HEK293 (cell line): ENCODE data around the gene RHPN2.

Experiments used
- BCL11B ChIP-seq: fragments of 450-650 bp; formaldehyde crosslinking; IDR thresholded peaks from 2 replicates; pipeline ENCODE4 v1.5.1; 2016; ENCODE audit warnings: low read depth, missing biosample characterization, missing genetic modification characterization
- GLI4 ChIP-seq: fragments of 450-650 bp; formaldehyde crosslinking; IDR thresholded peaks from 2 replicates; pipeline ENCODE4 v1.5.1; 2016; ENCODE audit warnings: missing biosample characterization, missing genetic modification characterization
- HOXC10 ChIP-seq: sonication (generic); formaldehyde crosslinking; IDR thresholded peaks from 2 replicates; pipeline ENCODE4 v1.8.1; 2023; ENCODE audit warnings: mild to moderate bottlenecking, missing genetic modification reagents
- KLF10 ChIP-seq: fragments of 450-650 bp; IDR thresholded peaks from 2 replicates; pipeline ENCODE4 v1.5.1; 2018; ENCODE audit warnings: missing biosample characterization, mild to moderate bottlenecking, missing genetic modification characterization
- KLF16 ChIP-seq: fragments of 450-650 bp; formaldehyde crosslinking; IDR thresholded peaks from 2 replicates; pipeline ENCODE4 v1.5.1; 2017; ENCODE audit warnings: missing biosample characterization, missing genetic modification characterization
- MEIS1 ChIP-seq: sonication (generic); formaldehyde crosslinking; IDR thresholded peaks from 2 replicates; pipeline ENCODE4 v1.8.1; 2022; ENCODE audit warnings: missing genetic modification reagents, mild to moderate bottlenecking, borderline replicate concordance
- ZBTB20 ChIP-seq: fragments of 450-650 bp; formaldehyde crosslinking; IDR thresholded peaks from 2 replicates; pipeline ENCODE4 v1.5.1; 2016; ENCODE audit warnings: missing biosample characterization, missing genetic modification characterization
- ZEB2 ChIP-seq: fragments of 450-650 bp; formaldehyde crosslinking; IDR thresholded peaks from 2 replicates; pipeline ENCODE4 v1.5.1; 2016; ENCODE audit warnings: missing biosample characterization, missing genetic modification characterization
- ZNF10 ChIP-seq: fragments of 450-650 bp; formaldehyde crosslinking; IDR thresholded peaks from 2 replicates; pipeline ENCODE4 v1.5.1; 2017; ENCODE audit warnings: missing biosample characterization, missing genetic modification characterization
- ZNF138 ChIP-seq: fragments of 450-650 bp; formaldehyde crosslinking; IDR thresholded peaks from 2 replicates; pipeline ENCODE4 v1.5.1; 2016; ENCODE audit warnings: missing biosample characterization, missing genetic modification characterization, borderline replicate concordance
- ZNF169 ChIP-seq: fragments of 450-650 bp; formaldehyde crosslinking; IDR thresholded peaks from 2 replicates; pipeline ENCODE4 v1.5.1; 2016; ENCODE audit warnings: missing biosample characterization, missing genetic modification characterization
- ZNF184 ChIP-seq: fragments of 450-650 bp; IDR thresholded peaks from 2 replicates; pipeline ENCODE4 v1.5.1; 2018; ENCODE audit warnings: missing biosample characterization, mild to moderate bottlenecking, missing genetic modification characterization
- ZNF223 ChIP-seq: fragments of 450-650 bp; formaldehyde crosslinking; IDR thresholded peaks from 2 replicates; pipeline ENCODE4 v1.5.1; 2016; ENCODE audit warnings: missing biosample characterization, missing genetic modification characterization
- ZNF239 ChIP-seq: fragments of 450-650 bp; formaldehyde crosslinking; IDR thresholded peaks from 2 replicates; pipeline ENCODE4 v1.5.1; 2016; ENCODE audit warnings: missing biosample characterization, missing genetic modification characterization
- ZNF311 ChIP-seq: fragments of 450-650 bp; formaldehyde crosslinking; IDR thresholded peaks from 2 replicates; pipeline ENCODE4 v1.5.1; 2017; ENCODE audit warnings: missing biosample characterization, missing genetic modification characterization, borderline replicate concordance
- ZNF350 ChIP-seq: fragments of 450-650 bp; formaldehyde crosslinking; IDR thresholded peaks from 2 replicates; pipeline ENCODE4 v1.5.0; 2017; ENCODE audit warnings: missing biosample characterization, mild to moderate bottlenecking, missing genetic modification characterization
- ZNF366 ChIP-seq: fragments of 450-650 bp; formaldehyde crosslinking; conservative IDR thresholded peaks from 2 replicates; pipeline ENCODE4 v1.5.1; 2016; ENCODE audit warnings: missing biosample characterization, missing genetic modification characterization
- ZNF394 ChIP-seq: fragments of 450-650 bp; formaldehyde crosslinking; IDR thresholded peaks from 2 replicates; pipeline ENCODE4 v1.5.1; 2016; ENCODE audit warnings: missing biosample characterization, missing genetic modification characterization, mild to moderate bottlenecking, moderate library complexity, borderline replicate concordance
- ZNF423 ChIP-seq: fragments of 450-650 bp; formaldehyde crosslinking; IDR thresholded peaks from 2 replicates; pipeline ENCODE4 v1.5.1; 2016; ENCODE audit warnings: missing biosample characterization, missing genetic modification characterization
- ZNF571 ChIP-seq: fragments of 450-650 bp; formaldehyde crosslinking; IDR thresholded peaks from 2 replicates; pipeline ENCODE4 v1.5.0; 2017; ENCODE audit warnings: missing biosample characterization, missing genetic modification characterization
- ZNF596 ChIP-seq: fragments of 450-650 bp; IDR thresholded peaks from 2 replicates; pipeline ENCODE4 v1.5.0; 2018; ENCODE audit warnings: missing biosample characterization, mild to moderate bottlenecking, missing genetic modification characterization, moderate library complexity
- ZNF654 ChIP-seq: fragments of 450-650 bp; formaldehyde crosslinking; IDR thresholded peaks from 2 replicates; pipeline ENCODE4 v1.5.1; 2016; ENCODE audit warnings: low read depth, missing biosample characterization, missing genetic modification characterization
- ZNF664 ChIP-seq: fragments of 450-650 bp; formaldehyde crosslinking; IDR thresholded peaks from 2 replicates; pipeline ENCODE4 v1.5.1; 2016; ENCODE audit warnings: missing biosample characterization, missing genetic modification characterization
- ZSCAN30 ChIP-seq: fragments of 450-650 bp; IDR thresholded peaks from 2 replicates; pipeline ENCODE4 v1.5.1; 2018; ENCODE audit warnings: missing biosample characterization, mild to moderate bottlenecking, missing genetic modification characterization, moderate library complexity
- TF ChIP-seq, protein P1 (sequence below): fragments of 450-650 bp; formaldehyde crosslinking; IDR thresholded peaks from 2 replicates; pipeline ENCODE4 v1.5.1; 2016; ENCODE audit warnings: missing biosample characterization, missing genetic modification characterization
- TF ChIP-seq, protein P2 (sequence below): fragments of 450-650 bp; IDR thresholded peaks from 2 replicates; pipeline ENCODE4 v1.5.1; 2018; ENCODE audit warnings: missing biosample characterization, mild to moderate bottlenecking, missing genetic modification characterization
- TF ChIP-seq, protein P3 (sequence below): fragments of 450-650 bp; formaldehyde crosslinking; IDR thresholded peaks from 2 replicates; pipeline ENCODE4 v1.5.1; 2017; ENCODE audit warnings: missing biosample characterization, mild to moderate bottlenecking, missing genetic modification characterization, moderate library complexity
- TF ChIP-seq, protein P4 (sequence below): fragments of 450-650 bp; formaldehyde crosslinking; IDR thresholded peaks from 2 replicates; pipeline ENCODE4 v1.5.1; 2017; ENCODE audit warnings: missing biosample characterization, missing genetic modification characterization
- TF ChIP-seq, protein P5 (sequence below): fragments of 450-650 bp; formaldehyde crosslinking; IDR thresholded peaks from 2 replicates; pipeline ENCODE4 v1.5.1; 2016; ENCODE audit warnings: missing biosample characterization, missing genetic modification characterization
- TF ChIP-seq, protein P6 (sequence below): fragments of 450-650 bp; formaldehyde crosslinking; IDR thresholded peaks from 2 replicates; pipeline ENCODE4 v1.5.1; 2016; ENCODE audit warnings: missing biosample characterization, missing genetic modification characterization

The RHPN2 gene

DNA sequence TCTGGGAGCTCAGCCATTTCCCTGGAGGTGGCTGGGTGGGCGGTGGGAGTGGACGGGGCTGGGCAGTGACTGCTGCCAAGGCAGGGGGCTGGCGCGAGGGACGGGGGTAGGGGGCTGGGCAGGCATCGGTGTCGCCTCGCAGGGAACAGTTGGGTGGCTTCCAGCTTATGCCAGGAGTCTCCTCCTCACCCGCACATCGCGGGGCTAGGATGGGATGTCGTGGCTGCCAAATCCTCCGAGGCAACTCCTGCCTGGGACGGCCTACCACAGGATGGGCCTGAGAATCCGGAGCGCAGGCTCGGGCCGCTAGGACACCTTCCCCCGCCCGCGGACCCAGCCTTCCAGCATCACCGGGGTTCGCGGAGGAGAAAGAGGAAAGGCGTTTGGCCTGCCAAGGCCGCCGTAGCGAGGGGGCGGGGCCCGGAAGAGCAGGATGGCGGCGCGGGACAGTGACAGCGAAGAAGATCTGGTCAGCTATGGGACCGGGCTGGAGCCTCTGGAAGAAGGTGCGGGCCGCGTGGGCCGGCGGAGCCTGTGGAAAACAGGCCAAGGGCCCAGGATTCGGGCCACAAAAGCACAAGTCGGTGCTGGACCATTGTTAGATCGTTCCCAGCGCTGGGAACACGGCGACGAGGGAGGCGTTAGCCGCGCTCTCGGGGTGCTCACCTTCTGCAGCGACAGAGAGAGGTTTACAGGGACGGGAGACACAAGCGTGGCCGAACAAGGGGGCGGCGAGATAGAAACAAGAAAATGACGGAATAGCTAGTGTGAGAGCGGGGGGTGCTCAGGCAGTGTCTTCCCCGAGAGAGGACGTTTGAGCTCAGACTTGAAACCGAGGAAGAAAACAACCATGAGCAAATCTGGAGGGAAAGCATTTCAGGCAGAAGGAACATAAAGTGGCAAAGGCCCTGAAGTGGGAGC lies 16.3 kb upstream of the RHPN2 start, which contains the start of gene GPATCH1 (continued):
- TF ChIP-seq, protein P1, sequence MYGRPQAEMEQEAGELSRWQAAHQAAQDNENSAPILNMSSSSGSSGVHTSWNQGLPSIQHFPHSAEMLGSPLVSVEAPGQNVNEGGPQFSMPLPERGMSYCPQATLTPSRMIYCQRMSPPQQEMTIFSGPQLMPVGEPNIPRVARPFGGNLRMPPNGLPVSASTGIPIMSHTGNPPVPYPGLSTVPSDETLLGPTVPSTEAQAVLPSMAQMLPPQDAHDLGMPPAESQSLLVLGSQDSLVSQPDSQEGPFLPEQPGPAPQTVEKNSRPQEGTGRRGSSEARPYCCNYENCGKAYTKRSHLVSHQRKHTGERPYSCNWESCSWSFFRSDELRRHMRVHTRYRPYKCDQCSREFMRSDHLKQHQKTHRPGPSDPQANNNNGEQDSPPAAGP (tag by site-specific recombination), result peak; percentile 97
- TF ChIP-seq, protein P2, sequence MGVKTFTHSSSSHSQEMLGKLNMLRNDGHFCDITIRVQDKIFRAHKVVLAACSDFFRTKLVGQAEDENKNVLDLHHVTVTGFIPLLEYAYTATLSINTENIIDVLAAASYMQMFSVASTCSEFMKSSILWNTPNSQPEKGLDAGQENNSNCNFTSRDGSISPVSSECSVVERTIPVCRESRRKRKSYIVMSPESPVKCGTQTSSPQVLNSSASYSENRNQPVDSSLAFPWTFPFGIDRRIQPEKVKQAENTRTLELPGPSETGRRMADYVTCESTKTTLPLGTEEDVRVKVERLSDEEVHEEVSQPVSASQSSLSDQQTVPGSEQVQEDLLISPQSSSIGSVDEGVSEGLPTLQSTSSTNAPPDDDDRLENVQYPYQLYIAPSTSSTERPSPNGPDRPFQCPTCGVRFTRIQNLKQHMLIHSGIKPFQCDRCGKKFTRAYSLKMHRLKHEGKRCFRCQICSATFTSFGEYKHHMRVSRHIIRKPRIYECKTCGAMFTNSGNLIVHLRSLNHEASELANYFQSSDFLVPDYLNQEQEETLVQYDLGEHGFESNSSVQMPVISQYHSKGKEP, result peak; percentile 43; the same call in 1 of the 2 replicates
- TF ChIP-seq MEIS1 (CRISPR knock-in tag), result no peak
- no peak for TF ChIP-seq ZNF664 (tag by site-specific recombination)
- TF ChIP-seq ZNF571, result no peak
- TF ChIP-seq ZNF350 (tag by site-specific recombination), result no peak
- no peak for TF ChIP-seq ZNF423
- TF ChIP-seq ZNF311, result no peak
- TF ChIP-seq, protein P3, sequence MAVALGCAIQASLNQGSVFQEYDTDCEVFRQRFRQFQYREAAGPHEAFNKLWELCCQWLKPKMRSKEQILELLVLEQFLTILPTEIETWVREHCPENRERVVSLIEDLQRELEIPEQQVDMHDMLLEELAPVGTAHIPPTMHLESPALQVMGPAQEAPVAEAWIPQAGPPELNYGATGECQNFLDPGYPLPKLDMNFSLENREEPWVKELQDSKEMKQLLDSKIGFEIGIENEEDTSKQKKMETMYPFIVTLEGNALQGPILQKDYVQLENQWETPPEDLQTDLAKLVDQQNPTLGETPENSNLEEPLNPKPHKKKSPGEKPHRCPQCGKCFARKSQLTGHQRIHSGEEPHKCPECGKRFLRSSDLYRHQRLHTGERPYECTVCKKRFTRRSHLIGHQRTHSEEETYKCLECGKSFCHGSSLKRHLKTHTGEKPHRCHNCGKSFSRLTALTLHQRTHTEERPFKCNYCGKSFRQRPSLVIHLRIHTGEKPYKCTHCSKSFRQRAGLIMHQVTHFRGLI, result peak; percentile 66
- TF ChIP-seq ZEB2, result peak; percentile 95
- TF ChIP-seq ZSCAN30 (tag by site-specific recombination), result peak; percentile 98
- TF ChIP-seq BCL11B (tag by site-specific recombination), result 0 out of 2 replicates have a peak, but pooled peaks have one; percentile 49
- TF ChIP-seq ZNF596 (tag by site-specific recombination), result no peak
- TF ChIP-seq ZNF394 (tag by site-specific recombination), result peak; percentile 75; the same call in 1 of the 2 replicates
- TF ChIP-seq KLF16, result peak; percentile 100
- TF ChIP-seq ZNF169 (tag by site-specific recombination), result no peak
- TF ChIP-seq ZNF223 (tag by site-specific recombination), result no peak
- TF ChIP-seq KLF10, result peak; percentile 92
- TF ChIP-seq ZNF10 (tag by site-specific recombination), result peak; percentile 70; the same call in 1 of the 2 replicates
- TF ChIP-seq ZNF138 (tag by site-specific recombination), result no peak
- peak; percentile 80 for TF ChIP-seq ZNF366 (tag by site-specific recombination)
- TF ChIP-seq, protein P4, sequence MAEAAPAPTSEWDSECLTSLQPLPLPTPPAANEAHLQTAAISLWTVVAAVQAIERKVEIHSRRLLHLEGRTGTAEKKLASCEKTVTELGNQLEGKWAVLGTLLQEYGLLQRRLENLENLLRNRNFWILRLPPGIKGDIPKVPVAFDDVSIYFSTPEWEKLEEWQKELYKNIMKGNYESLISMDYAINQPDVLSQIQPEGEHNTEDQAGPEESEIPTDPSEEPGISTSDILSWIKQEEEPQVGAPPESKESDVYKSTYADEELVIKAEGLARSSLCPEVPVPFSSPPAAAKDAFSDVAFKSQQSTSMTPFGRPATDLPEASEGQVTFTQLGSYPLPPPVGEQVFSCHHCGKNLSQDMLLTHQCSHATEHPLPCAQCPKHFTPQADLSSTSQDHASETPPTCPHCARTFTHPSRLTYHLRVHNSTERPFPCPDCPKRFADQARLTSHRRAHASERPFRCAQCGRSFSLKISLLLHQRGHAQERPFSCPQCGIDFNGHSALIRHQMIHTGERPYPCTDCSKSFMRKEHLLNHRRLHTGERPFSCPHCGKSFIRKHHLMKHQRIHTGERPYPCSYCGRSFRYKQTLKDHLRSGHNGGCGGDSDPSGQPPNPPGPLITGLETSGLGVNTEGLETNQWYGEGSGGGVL (tag by site-specific recombination), result no peak
- TF ChIP-seq ZBTB20 (tag by site-specific recombination), result peak; percentile 92
- no peak for TF ChIP-seq ZNF239 (tag by site-specific recombination)
- TF ChIP-seq, protein P5, sequence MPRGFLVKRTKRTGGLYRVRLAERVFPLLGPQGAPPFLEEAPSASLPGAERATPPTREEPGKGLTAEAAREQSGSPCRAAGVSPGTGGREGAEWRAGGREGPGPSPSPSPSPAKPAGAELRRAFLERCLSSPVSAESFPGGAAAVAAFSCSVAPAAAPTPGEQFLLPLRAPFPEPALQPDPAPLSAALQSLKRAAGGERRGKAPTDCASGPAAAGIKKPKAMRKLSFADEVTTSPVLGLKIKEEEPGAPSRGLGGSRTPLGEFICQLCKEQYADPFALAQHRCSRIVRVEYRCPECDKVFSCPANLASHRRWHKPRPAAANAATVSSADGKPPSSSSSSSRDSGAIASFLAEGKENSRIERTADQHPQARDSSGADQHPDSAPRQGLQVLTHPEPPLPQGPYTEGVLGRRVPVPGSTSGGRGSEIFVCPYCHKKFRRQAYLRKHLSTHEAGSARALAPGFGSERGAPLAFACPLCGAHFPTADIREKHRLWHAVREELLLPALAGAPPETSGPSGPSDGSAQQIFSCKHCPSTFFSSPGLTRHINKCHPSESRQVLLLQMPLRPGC, result peak; percentile 76
- TF ChIP-seq, protein P6, sequence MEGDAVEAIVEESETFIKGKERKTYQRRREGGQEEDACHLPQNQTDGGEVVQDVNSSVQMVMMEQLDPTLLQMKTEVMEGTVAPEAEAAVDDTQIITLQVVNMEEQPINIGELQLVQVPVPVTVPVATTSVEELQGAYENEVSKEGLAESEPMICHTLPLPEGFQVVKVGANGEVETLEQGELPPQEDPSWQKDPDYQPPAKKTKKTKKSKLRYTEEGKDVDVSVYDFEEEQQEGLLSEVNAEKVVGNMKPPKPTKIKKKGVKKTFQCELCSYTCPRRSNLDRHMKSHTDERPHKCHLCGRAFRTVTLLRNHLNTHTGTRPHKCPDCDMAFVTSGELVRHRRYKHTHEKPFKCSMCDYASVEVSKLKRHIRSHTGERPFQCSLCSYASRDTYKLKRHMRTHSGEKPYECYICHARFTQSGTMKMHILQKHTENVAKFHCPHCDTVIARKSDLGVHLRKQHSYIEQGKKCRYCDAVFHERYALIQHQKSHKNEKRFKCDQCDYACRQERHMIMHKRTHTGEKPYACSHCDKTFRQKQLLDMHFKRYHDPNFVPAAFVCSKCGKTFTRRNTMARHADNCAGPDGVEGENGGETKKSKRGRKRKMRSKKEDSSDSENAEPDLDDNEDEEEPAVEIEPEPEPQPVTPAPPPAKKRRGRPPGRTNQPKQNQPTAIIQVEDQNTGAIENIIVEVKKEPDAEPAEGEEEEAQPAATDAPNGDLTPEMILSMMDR, result peak; percentile 82
- TF ChIP-seq ZNF184 (tag by site-specific recombination), result no peak
- TF ChIP-seq HOXC10, result no peak
- TF ChIP-seq ZNF654, result no peak
- peak; percentile 11; the same call in 1 of the 2 replicates for TF ChIP-seq GLI4
